G401 (cell line): ENCODE data around the gene SLC19A1. TPM values are rescaled to one million over a fixed set of nuclear protein-coding genes. Genes with fewer than 3 reads are reported as not detected.

Source experiments
- DNase-seq: peaks from one replicate; pipeline ENCODE4 v3.0.0-alpha.2; 2015; ENCODE audit warnings: low spot score
- in situ Hi-C: cut with HindIII; loops from 2 replicates; pipeline ENCODE4 v1.10.0; 2016; ENCODE audit warnings: low sequenced_read_pairs, mixed read lengths
- total RNA-seq: library from RNA; depleted of rRNA; stranded (reverse); fragments of >200 nt; shearing (Covaris generic); gene quantifications from 2 replicates; pipeline ENCODE4 v1.2.3, GENCODE V29; 2014

The SLC19A1 gene
- total RNA-seq, 1 experiment from 2014 or later: 15.4 TPM

DNA sequence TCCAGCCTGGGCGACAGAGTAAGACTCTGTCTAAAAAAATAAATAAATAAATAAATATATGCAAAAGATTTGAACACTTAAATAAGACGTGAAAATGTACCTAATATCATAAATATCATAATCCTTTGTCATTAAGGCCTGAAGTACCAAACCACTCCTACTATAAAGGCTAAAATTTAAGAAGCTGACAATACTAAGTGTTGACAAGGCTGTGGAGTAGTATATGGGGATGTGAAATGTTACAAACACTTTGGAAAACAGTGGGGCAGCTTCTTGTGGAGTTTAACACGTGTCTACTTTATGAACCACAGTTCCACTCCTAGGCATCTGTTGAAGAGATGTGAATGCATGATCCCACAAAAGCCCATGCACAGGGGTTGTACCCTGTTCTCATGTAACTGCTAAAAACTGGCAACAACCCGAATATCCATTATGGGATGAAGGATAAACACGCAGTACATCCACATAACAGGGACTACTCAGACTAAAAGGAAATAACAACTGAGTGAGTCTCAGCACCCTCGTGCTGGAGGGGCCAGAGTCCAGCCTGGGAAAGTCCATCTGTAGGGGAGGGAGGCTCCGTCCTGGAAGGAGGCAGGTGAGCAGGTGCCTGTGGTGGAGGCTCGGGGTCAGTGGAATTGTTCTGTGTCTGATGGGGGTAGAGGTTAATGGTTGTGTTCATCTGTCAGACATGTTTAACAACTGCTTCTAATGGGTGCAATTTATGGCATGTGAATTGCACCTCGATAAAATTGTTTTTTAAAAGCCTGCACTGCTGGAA is 6.7 kb upstream of the SLC19A1 start:
- in situ Hi-C loops: no loop called here
- no peak for DNase-seq

DNA sequence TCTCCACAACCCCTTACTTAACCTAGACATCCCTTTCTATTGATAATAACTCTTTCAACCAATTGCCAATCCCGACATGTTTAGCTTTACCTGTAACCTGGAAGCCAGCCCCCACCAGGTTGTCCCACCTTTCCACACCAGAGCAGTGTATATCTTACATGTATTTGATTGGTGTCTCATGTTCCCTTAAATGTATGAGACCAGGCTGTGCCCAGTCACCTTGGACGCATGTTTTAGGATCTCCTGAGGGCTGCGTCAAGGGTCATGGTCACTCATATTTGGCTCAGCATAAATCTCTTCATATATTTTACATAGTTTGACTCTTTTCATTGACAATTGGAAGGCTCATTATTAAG is 5.3 kb upstream of the SLC19A1 start:
- DNase-seq: no peak
- in situ Hi-C loops: no loop called here

DNA sequence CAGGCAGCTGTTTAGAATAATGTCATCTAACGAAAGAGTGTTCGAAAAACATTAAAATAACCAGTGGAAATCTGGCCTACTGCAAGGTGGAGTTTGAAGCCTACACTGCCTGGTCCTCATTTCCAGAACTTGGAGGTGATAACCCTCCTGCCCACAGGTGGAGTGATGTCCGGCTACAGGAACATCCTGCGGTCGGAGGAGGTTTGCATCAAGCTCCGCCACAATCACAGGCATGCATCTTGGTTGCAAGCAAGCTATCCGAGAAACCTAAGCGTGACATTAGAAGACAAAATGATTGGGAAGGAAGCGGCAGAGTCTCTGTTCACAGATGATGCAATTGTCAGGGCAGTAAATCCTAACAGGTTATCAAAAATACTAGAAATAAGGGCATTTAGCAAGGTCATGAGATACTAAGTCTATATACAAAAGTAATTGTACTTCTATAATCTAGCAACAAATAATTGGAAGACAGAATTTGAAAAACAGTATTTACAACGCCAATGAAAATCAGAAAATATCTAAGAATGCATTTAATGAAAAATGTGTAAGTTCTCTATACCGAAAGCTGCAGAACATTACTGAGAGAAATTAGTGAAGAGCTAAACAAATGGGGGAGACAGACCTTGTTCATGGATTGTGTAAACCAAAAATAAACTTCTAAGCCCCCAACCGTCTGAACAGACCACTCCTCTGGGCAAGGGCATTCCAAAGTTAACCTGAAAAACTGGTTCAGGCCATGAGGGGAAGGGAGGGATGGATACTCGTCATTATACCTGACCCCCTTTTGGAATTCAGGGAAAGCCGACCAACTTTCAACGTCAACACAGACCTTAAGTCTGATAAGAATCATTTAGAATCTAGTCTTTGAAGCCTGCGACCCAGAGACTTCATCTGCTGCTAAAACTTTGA is 4.7 kb upstream of the SLC19A1 start:
- DNase-seq: no peak
- in situ Hi-C loops: no loop called here

DNA sequence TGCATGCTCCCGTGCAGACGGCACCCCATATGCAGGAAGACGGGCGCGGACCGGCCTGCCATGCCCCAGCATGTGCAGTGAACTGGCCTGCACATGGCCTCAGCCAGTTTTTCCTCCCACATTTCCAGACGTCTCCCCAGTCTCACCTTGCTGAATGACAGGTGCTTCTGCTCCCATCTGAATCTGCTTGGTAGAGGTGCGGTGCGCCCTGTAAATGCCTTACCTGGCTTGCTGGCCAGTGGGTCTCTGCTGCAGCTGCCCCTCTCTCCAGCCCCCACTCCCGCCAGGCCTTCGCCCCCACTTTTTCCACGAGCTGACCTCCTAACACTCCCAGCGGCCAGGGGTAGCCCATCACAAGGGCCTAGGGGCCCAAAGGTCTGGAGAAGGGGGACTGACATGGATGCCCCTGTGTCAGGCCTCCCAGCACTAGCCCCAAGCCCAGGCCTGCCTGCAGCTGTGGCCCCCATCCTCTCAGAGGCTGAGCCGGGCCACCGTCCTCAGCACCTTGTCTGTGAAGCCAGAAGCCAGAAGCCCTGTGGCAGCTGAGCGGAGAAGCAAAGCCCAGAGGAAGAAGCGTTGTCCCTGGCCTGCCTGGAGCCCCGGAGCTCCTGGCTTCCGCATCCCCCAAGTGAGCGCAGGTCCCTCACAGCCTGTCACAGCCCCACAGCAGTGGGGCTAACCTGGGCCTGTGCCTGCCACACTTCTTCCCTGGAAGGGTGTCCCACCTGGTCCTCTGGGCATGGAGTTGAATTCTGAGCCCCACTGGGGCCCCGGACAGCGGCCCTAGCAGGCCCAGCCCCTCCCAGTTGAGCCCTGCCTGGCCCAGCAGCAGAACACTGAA is 3.7 kb upstream of the SLC19A1 start:
- in situ Hi-C loops: no loop called here

DNA sequence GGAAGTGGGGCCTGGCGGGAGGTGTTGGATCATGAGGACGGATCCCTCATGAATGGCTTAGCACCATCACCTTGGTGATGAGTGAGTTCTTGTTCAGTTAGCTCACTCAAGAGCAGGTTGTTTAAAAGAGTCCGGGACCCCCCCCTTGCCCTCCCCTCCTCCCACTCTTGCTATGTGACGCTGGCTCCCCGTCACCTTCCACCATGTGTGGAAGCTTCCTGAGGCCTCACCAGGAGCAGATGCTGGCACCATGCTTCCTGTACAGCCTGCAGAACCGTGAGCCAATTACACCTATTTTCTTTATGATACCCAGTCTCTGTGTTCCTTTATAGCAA is 3.0 kb upstream of the SLC19A1 start:
- in situ Hi-C loops: no loop called here
- no peak for DNase-seq

More for the DNA sequence above, 3.7 kb upstream of the SLC19A1 start:
- DNase-seq: no peak

DNA sequence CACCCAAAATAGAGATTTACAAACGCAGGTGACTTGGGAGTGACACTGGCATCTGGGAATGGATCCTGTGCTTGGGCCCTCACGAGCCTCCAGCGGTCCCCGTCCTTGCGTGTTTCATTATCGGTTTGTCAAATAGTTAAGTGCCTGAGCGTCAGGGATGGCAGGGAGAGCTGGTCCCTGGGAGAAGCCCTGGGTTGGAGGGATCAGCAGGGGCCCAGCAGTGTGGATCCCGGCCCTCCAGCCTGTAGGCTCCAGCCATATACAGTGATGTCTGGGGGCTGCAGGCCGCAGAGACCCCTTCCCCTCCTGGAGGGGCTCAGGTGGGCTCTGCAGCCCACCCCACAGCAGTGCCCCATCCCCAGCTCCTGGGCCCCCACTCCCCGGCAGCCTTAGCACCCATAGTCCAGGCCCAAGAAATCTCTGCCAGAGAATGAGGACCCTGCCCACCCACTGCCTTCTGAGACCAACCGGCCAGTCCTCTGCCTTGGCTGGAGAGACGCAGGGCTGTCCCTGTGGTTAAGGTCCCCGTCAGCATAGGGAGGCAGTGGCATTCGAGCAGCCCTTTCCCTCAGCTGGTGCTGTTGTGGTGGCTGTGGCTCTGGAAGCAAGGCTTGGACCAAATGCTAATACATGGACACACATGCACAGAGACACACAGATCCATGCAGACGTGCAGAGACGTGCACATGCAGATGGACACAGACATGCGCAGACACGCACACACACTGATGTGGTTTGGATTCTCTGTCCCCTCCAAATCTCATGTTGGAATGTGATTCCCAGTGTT is 2.4 kb upstream of the SLC19A1 start:
- no peak for DNase-seq
- in situ Hi-C loops: no loop called here

DNA sequence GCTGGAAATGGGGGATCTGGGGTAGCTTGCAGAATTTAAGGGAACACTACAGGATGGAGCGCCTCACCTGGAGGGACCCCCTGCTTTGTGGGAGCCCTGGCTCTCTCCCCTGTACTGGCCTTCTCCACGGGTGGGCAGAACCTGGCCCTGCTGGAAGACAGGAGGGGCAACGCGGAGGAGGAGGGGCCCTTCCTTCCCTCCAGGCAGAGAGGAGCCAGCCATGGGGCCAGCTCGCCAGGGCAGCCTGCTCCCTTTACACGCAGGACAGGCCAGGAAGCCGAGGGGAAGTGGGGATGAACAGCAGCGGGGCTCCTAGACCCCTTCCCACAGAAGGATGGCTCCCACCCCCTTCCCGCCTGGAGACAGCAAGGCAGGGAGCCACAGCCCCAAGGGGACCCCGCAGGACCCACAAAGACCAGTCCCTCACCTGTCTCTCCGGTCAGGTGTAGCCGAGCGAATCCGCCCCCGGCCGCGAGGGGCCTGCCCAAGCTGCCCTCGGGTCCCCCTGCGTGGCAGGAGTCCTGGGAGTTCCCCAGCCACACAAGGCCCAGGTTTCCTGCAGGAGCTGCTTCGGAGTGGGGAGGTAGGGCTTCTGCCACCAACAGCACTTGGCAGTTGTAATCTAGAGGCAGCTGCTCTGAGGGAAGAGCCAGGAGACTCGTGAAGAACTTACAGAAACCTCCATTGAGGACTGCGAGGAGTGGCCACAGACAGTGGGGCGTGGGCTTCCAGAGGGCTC is 1.6 kb upstream of the SLC19A1 start:
- DNase-seq: peak; percentile 47
- in situ Hi-C loops: no loop called here

DNA sequence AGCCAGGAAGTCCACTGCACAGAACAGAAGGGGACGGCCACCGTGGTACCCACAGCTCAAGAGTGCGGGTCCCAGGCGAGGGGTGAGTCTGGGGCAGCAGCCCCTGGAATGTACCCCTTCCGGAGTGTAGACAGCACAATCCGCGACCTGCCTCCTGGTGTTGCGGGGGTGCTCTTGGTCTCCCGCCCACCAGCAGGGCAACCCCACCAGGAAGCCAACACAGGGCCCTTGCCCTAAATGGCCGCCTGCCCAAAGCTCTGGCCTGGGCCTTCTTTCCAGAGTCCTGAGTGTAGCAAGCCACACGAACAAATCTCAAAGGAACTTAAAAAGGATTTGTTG is 1.1 kb upstream of the SLC19A1 start:
- DNase-seq: no peak
- in situ Hi-C loops: no loop called here

DNA sequence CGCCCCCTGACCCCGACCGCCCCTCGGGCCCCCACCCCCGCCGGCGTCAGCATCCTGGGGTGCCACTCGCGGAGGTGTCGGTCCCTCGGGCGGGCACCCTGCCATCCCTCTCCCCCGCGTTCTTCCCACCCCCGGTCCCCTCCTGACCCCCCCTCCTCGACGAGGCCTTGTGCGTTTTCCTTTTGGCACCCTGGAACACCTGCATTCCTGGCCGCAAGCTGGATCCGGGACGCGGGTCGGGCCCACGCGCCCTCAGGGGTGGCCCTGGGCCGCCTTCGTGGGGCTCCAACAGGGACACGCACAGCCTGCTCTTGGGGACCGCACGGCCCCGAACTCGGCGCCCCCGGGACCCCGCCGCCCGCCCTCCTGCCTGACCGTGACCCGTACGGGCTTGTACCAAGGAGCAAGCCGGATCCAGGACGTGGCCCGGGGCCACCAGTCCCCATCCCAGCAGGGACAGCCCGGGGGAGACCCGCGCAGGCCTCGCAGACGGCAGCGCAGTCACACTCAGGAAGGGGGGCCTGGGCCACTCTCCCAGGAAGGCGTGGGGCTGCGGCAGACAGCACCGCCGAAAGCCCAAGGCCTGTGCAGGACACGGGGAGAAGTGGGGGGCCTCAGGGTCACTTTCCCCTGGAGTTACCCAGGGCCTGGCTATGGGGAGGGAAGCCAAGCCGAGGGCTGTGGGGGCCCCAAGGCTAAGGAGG is 579 bp upstream of the SLC19A1 start:
- no peak for DNase-seq
- in situ Hi-C loops: no loop called here

DNA sequence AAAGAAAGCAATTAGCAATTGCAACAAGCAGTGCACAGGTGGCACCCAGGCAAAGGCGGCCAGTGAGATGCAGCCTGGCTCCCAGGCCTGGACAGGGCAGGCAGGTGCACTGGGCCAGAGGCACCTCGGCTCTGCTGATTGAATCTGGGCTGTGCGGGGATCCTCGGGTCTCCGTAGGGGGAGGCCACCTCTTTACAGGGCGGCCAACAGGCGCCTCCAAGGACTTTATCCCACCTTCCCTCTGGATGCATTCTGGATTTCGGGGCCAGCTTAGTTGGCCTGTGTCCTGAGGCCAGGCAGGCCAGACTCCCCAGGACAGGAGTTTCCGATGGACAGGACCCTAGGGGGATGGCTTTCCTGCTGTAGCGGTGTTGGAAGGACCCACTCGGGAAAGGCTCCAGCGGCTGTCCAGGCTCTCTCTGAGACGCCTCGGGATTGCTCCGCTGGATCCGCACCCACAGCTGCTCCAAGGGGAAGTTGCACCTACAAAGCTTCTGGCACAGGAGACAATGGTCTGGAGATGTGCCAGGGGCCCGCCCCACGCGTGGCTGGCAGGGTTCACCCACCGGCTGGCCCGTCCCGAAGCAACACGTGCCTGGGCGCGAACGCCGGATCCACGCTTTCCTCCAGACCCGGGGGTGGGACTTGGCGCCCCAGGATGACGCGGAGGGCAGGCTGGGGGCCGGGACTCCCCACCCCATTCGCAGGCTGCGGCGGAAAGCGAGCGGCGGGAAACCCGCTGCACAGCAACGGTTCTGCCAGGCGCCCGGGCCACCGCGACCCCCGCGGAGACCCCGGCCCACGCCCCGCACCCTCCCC is 810 bp downstream of the SLC19A1 start:
- in situ Hi-C loops: no loop called here
- DNase-seq: peak; percentile 45

DNA sequence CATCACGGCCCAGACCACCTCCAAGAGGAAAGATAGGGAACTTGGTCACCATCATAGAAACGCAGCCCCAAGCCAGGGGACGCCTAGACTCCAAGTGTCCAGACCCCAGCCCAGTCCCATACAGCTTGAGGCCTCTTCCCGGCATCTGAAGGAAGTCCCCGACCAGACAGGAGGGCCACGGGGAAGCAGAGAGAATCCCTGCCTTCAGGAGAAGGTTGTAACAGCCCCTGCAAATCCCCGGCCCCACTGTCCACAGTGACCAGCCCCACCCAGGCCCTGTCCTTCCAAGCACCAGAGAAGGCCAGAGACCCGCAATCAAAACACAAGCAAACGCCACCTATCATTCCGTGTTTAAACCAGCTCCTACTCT is 1.7 kb downstream of the SLC19A1 start:
- in situ Hi-C loops: no loop called here
- DNase-seq: no peak

DNA sequence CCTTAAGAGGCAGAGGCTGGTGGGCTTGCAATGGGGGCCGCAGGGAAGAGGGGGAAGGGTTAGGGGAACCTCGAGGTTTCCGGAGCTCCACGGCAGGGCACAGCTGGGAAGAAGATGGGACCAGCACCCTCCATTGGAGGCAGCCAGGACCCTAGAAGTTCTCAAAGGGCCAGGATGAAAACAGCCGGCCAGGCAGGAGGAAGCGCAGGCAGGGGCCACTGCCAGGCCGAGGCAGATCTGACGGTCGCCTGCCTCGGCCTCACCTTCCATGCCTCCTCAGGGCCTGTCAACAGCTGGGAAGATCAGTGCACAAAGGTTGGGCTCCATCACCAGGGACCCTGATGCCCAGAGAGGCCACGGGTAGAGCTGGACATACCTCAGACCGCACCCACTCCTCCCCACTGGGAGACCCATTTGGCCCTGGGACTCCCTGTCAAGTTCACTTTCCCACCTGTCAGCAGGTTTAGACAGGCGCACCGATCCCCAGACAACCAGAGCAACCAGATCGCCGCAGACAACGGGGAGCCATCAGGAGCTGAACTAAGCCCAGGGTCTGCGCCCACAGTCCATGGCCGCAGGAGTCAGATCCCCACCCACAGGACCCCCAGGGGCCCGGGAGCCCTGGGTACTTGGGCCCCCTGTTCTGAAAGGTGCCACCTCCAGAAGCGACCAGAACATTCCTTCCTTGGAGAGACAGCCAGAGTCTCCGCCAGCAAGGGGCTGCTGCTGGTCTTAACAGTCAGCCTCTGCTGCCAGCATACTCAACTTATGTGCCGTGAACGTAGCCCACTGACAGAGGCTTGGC is 2.2 kb downstream of the SLC19A1 start:
- no peak for DNase-seq
- in situ Hi-C loops: no loop called here

DNA sequence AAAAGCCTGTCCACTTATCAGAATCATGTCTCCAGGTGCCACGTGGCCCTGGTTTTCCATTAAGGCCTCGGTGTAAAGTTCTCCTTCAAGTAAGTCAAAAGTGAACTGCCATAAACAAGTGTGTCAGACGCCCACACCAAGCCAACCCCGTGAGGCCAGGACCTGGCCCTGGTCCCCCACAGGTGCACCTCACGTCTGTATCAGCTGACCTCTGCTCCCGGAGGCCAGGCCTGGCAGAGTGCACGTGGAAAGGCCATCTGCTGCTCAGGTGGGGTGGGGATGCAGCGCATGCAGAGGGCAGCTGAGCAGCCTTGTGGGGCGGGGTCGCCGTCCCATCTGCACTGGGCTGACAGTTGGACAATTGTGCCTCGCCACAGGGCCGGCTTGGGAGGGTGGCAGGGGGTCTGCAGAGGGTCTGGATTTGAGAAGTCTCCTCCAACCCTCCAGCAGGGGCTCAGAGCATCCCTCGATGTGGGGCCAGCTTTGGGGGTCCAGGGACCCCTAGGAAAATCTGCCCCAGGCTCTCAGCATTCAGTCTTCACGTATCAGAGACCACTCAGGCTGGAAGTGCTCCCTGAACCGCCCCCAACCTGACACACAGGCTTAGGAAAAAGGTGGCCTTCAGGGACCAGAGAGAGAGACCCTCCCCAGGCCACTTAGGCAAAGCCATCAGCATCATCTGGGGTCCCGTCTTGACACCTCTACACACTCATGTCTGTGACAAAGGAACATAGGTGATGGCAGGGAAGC is 3.0 kb downstream of the SLC19A1 start:
- in situ Hi-C loops: no loop called here
- DNase-seq: no peak

DNA sequence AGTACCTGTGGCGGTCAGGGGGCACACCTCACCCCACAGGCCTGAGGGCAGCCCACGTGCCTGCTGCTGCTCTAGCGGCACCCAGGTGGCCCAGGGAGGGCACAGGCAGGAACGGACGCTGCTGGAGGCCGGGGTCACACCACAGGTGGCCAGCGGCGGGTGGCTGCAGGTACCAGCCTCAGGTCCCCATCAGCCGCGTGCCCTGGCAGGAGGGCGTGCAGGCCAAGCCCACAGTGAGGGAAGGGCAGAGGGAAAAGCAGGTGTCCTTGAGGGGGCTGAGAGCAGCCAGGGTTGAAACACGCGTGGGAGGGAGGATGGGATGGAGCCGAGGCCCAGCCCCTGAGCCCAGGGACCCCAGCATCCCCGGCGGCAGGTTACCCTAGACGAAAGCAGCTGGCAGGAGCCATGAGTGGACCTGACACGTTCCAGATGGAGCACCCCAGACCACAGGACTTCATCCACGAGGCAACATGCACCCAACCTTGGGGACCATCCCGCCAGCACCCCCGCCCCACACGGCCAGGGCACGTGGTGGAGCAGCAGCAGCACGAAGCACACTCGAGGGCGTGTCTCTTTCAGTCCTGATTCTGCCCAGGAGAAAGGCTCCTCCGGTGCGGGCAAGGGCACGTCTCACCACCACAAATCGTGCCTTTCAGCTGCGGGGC is 3.7 kb downstream of the SLC19A1 start:
- DNase-seq: no peak
- in situ Hi-C loops: no loop called here

DNA sequence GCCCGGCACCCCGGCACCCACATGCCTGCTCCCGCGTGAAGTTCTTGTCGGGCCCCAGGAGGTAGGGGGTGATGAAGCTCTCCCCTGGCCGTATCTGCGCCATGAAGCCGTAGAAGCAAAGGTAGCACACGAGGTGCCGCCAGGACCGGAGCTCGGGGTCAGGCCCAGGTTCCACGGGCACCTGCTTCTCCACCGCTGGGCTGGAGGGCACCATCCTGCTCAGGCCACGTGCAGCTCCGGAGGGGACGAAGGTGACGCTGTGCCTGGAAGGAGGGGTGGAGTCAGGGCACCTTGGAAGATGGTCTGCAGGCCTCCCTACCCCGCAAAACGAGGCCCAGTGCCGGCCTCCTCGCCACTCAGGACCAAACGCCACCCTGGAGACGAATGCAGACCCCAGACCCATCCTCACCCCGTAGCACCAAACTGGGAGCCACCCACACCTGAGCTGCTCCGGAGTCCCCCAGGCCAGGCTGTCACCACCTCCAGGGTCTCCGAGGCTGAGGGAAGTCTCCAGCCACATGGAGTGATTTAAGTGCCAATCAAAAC is 4.4 kb downstream of the SLC19A1 start:
- in situ Hi-C loops: no loop called here
- no peak for DNase-seq
